ENCODE data around the gene SEC61A1.
A peak's percentile ranks its signal among the peaks of the same experiment; 100 is the strongest.

The SEC61A1 gene

DNA sequence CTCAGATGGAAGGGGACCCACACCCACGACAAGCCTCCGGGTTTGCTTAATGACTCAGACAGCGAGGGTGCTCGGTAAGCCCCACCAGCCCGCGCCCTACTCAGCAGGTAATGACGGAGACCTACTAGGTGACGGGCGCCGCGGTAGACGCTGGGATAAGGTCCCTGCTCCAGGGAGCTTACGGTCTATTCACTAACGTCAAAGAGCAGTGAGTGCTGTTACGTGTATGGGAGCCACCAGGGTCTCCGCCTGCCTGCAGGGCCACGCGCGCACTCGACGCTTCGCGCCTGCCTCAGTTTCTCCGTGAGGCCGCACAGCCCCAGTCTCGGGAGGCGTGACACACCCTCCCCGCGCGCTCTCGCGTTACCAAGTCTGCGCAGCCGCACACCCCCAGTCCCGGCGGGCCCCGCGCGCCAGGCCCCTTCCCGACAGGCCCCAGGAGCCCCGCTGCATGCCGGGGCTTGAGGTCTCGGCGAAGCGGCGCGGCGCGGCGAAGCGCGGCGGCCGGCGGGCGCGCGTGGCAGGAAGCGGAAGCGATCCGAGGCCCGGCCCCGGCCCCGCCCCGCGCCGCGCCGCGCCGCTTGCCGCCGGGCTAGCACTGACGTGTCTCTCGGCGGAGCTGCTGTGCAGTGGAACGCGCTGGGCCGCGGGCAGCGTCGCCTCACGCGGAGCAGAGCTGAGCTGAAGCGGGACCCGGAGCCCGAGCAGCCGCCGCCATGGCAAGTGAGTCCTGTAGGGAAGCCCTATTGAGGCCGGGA is at the start of gene SEC61A1:
Gene SEC61A1 (plus strand): TSS at position 601 of the 758 bp plus-strand sequence. CDS start 116 bp downstream, at position 717.
- DNase-seq = peak; percentile 90
- in situ Hi-C loops (cut with MboI; ENCODE audit: low pct_unique_long_range_greater_than_20kb, low sequenced_read_pairs) = no loop called here

- DNase-seq = no peak
- in situ Hi-C loops (cut with MboI; ENCODE audit: low pct_unique_long_range_greater_than_20kb, low sequenced_read_pairs) = no loop called here
Measured at GRCh38 chr3:128004661-128005060, 47.6 kb upstream of the SEC61A1 start.

DNA sequence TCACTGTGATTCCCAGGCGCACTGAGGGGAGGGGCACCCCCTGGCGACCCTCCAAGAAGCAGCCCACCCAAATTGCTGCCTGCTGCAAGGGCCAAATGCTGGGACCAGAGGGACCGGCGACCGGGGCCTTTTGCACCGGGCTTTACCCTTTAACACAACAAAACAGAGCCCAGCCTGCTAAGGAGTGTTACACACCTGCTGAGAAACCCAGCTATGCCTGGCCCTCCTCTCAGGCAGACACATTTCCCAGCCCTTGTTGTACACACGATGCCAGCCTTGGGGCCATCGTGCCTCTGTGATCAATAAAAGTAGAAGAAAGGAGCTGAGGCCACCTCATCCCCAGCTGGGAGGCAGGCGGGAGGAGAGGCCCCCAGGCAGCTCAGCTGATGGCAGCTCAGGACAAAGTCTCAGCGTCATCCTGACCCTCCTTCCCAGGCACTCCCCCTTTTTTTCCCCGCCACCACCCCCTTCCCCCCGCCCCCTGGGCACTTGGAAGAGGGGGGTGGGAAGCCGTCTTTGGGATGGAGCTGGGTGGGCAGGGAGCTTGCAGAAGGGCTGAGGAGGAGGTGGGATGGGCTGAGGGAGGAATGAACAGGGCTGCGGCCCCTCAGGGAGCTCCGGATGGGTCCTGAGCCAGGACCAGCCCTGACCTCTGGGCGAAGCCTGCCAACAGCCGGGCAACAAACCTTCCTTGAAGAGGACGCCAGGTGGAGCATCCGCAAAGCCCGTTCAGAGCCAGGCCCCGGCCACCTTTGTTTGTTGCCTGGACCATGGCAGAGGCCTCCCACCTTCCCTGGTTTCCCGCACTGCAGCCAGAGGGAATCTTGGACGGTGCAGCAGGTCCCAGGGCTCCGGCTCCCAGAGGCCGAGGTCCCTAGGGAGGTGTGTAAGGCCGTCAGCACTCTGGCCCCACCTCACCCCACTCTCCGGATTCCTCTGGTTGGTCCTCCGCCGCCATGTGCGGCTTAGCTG is 45.9 kb upstream of the SEC61A1 start:
- in situ Hi-C loops (cut with MboI; ENCODE audit: low pct_unique_long_range_greater_than_20kb, low sequenced_read_pairs) = no loop called here

DNA sequence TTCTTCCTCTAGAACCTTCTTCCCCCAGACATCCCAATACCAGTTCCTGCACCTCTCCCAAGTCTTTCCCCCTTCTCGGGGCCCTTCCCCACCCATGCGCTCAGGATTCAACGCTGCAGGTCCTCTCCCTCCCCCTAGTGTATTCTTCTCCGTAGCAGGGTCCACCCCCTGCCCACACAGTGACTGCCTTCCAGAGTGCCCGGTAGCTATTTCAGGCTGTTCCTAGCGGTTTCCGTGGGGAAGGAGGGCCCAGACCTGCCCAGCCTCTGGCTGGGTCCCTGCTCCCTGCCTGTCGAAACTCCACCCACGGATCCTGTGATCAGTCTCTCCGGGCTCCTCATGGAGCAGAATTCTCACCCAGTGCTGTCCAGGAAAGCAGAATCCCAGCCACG is 45.2 kb upstream of the SEC61A1 start:
- in situ Hi-C loops (cut with MboI; ENCODE audit: low pct_unique_long_range_greater_than_20kb, low sequenced_read_pairs) = no loop called here
- no peak for DNase-seq

More for the DNA sequence above, 45.9 kb upstream of the SEC61A1 start:
- DNase-seq = no peak

DNA sequence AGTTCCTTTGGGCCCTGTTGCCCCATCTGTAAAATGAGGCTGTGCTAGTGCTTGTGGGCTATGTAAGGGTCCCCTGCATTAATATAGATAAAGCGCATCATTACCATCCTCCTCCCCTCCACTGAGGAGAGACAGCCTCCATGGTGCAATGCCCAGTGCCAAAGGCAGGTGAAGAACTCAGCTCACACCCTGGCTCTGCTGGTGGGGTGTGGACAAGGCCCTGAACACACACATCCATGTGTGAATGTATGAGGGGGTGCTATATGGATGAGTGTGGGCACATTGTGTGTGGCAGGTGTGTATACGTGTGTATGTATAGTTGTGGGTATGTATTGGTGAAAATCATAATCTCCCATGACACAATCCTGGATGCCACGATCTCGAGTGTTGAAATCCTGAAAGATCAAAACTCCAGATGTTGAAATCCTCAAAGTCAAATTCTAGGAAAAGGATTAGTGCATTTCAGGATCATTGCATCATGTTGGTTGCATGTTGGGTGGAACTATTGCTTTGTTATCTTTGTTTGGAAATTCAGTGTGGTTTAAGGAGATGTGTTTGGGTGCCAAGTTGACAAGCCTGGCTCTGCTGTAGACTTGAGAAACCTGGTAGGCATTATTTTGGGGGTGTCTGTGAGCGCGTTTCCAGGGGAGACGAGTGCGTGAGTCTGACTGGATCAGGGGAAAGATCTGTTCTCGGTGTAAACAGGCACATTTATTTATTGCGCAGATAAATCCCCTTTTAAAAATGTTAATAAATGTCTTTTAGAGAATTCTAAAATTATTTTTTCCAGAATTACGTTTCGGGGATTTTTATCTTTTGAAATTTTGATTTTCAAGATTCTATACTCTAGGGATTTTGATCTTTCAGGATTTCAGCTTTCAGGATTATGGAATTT is 42.0 kb upstream of the SEC61A1 start:
- no peak for DNase-seq
- in situ Hi-C loops (cut with MboI; ENCODE audit: low pct_unique_long_range_greater_than_20kb, low sequenced_read_pairs) = no loop called here

GRCh38 chr3:128011140-128011539 is 41.1 kb upstream of the SEC61A1 start:
- in situ Hi-C loops (cut with MboI; ENCODE audit: low pct_unique_long_range_greater_than_20kb, low sequenced_read_pairs) = no loop called here

DNA sequence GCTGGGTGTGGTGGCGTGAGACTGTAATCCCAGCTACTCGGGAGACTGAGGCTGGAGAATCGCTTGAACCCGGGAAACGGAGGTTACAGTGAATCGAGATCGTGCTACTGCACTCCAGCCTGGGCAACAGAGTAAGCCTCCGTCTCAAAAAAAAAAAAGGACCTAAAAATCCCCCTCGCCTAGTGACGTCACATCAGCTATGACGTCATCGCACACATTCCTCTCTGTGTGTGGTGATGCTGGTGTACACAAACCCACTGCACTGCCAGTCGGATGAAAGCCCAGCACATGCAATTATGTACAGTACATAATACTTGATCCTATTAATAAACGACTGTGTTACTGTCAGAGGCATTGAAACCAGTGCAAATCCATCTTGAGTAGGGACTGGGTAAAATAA is 40.2 kb upstream of the SEC61A1 start:
- in situ Hi-C loops (cut with MboI; ENCODE audit: low pct_unique_long_range_greater_than_20kb, low sequenced_read_pairs) = no loop called here
- DNase-seq = no peak

More at GRCh38 chr3:128011140-128011539, 41.1 kb upstream of the SEC61A1 start:
- DNase-seq = peak; percentile 39

DNA sequence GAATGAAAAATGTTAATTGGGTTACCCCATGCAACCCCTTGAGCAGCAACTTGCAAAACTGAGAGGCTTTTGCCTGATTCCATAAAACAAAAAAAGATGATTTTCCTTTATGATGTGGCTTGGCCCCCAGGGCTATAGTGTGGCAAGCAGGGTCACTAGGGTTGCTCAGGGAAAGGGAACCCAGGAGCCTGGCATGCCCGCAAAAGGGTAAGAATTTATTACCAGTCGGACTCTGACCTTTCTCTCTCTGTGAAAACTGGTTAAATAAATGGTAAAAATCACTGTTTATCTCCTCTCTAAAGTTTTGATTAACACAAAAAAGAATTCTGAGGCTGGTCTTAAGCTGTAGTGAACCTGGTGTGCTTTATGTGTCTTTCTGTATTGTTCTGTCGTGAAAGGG is 37.7 kb upstream of the SEC61A1 start:
- DNase-seq = no peak
- in situ Hi-C loops (cut with MboI; ENCODE audit: low pct_unique_long_range_greater_than_20kb, low sequenced_read_pairs) = no loop called here

GRCh38 chr3:128016502-128016901 is 35.7 kb upstream of the SEC61A1 start:
- no peak for DNase-seq
- in situ Hi-C loops (cut with MboI; ENCODE audit: low pct_unique_long_range_greater_than_20kb, low sequenced_read_pairs) = no loop called here

DNA sequence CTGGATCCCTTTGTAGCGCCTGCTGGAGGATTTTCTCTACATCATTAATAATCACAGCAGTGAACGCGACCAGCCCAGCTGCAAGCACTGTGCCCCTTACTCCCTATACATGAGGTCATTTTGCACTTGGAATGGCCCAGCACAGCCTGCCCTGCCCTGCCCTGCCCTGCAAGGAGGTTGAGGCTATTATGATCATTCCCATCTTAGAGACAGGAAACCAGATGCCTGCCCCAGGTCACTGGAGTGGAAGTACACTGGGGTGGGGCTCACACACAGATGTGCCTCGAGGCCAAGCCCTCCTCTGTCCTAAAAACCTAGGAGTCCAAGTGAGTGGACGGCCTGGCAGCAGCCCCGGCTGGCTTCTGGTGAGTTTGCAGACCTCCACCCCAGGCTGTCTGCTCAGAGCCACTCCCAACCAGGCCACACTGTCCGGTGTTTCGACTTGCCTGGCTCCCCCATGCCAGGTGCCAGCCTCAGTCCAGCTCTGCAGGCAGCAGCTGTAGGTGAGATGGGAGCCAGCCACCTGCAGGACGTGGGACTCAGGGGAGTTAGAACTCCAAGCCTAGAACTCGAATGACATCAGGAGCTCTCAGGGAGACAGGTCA is 30.4 kb upstream of the SEC61A1 start:
- DNase-seq = no peak
- in situ Hi-C loops (cut with MboI; ENCODE audit: low pct_unique_long_range_greater_than_20kb, low sequenced_read_pairs) = no loop called here

DNA sequence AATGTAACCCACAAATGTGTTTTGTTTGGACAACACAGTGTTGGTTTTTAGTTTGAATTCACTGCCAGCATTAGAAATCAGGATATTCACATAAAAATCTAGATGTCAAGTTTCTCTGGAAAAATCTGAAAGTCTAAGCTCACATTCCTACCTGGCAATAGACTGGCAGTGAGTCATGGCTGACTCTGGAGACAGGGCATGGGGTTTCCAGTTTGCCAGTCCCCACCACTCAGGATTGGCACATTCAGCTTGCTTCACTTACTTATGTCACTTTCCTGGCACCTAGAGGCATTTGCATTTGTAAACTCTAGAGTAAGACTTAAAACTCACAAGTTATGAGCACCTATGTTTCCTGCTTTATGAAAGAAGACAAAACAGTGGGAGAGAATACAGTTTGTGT is 19.1 kb upstream of the SEC61A1 start:
- DNase-seq = no peak
- in situ Hi-C loops (cut with MboI; ENCODE audit: low pct_unique_long_range_greater_than_20kb, low sequenced_read_pairs) = no loop called here

GRCh38 chr3:128036119-128036518 is 16.1 kb upstream of the SEC61A1 start:
- in situ Hi-C loops (cut with MboI; ENCODE audit: low pct_unique_long_range_greater_than_20kb, low sequenced_read_pairs) = no loop called here
- no peak for DNase-seq

DNA sequence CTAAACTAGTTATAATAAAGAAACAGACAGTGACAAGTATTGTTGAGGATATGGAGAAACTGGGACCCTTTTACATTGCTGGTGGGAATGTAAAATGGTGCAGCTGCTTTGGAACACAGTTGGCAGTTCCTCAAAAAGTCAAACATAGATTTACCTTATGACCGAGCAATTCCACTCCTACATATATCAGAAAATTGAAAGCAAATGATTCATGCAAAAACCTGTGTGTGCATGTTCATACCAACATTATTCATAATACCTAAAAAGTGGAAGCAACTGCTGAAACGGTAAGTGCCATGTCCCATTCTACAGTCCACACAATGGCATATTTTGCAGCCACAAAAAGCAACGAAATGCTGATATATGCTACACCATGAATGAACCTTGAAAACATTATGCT is 12.2 kb upstream of the SEC61A1 start:
- in situ Hi-C loops (cut with MboI; ENCODE audit: low pct_unique_long_range_greater_than_20kb, low sequenced_read_pairs) = no loop called here
- DNase-seq = no peak

DNA sequence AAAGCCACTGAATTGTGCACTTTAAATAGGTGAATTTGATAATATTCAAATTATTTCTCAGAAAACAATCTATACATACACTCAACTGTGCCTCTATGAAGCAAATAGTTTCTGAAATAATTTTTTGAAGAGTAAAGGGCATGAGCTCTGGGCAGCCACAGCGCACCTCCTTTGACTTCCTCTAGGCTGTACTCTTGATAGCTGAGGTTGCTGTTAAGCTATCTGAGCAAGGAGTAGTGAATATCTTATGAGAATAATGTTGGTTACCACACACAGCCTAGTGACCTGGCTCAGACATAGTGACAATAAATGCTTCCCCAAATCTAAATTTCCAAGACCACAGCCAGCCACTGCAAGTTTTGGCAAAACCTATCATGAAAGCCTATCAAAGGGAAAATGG is 11.6 kb upstream of the SEC61A1 start:
- in situ Hi-C loops (cut with MboI; ENCODE audit: low pct_unique_long_range_greater_than_20kb, low sequenced_read_pairs) = no loop called here
- no peak for DNase-seq

DNA sequence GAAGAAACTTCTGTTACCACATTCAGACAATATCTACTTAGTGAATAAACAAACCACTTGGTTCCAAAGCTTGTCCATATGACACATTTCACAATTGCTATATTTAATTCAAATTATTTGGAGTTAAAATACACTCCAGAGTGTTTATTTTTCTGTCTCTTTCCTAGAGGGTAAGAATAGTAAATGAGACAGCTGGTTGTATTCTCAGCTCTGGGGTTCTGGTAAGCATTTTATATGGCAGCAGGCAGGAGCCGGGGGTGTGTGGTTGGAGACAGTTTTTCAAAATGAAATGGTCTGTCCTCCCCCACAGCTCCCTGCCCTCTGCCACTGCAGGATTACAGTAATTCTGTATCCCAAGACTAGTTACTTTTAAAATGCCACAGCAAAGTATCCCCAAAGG is 10.9 kb upstream of the SEC61A1 start:
- DNase-seq = no peak
- in situ Hi-C loops (cut with MboI; ENCODE audit: low pct_unique_long_range_greater_than_20kb, low sequenced_read_pairs) = no loop called here

GRCh38 chr3:128050597-128050996 is 1.6 kb upstream of the SEC61A1 start:
- DNase-seq = no peak
- in situ Hi-C loops (cut with MboI; ENCODE audit: low pct_unique_long_range_greater_than_20kb, low sequenced_read_pairs) = no loop called here

GRCh38 chr3:128051459-128051836 is 789 bp upstream of the SEC61A1 start:
- no peak for DNase-seq
- in situ Hi-C loops (cut with MboI; ENCODE audit: low pct_unique_long_range_greater_than_20kb, low sequenced_read_pairs) = no loop called here

GRCh38 chr3:128052595-128053351 is 536 bp downstream of the SEC61A1 start:
- peak; percentile 26 for DNase-seq

More at GRCh38 chr3:128052595-128053351, 536 bp downstream of the SEC61A1 start:
- in situ Hi-C loops (cut with MboI; ENCODE audit: low pct_unique_long_range_greater_than_20kb, low sequenced_read_pairs) = no loop called here

Data from KBM-7 (cell line).